GM20431 (cell line): ENCODE measurements around the gene EPC2.
"Not testable (repeated sequence)": the region's sequence is repeated elsewhere in the genome, so short reads cannot be mapped to it uniquely, and the experiment has no call there.

Experiments
- in situ Hi-C: fragments of 300-500 bp; cut with MseI, MboI; formaldehyde crosslinking; loops from one replicate; pipeline ENCODE4 v1.15.0; 2020; ENCODE audit warnings: low sequenced_read_pairs; ENCODE audit not compliant: unreplicated experiment

The EPC2 gene

DNA sequence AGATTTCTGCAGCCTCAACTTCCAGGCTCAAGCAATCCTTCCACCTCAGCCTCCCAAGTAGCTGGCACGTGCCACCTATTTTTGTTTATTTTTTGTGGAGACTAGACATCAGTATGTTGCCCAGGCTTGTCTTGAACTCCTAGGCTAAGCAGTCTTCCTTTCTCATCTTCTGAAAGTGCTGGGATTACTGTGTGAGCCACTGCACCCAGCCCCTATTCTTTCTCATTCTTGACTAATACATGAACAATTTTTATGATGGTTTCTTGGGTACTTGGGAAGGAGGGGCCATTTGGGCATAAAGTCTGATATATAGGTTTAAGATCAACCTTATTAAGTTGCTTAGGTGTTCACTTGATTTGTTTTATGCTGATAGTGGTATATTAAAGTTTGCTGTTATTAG, 26.2 kb downstream of the EPC2 start:
- in situ Hi-C loops = no loop called here

DNA sequence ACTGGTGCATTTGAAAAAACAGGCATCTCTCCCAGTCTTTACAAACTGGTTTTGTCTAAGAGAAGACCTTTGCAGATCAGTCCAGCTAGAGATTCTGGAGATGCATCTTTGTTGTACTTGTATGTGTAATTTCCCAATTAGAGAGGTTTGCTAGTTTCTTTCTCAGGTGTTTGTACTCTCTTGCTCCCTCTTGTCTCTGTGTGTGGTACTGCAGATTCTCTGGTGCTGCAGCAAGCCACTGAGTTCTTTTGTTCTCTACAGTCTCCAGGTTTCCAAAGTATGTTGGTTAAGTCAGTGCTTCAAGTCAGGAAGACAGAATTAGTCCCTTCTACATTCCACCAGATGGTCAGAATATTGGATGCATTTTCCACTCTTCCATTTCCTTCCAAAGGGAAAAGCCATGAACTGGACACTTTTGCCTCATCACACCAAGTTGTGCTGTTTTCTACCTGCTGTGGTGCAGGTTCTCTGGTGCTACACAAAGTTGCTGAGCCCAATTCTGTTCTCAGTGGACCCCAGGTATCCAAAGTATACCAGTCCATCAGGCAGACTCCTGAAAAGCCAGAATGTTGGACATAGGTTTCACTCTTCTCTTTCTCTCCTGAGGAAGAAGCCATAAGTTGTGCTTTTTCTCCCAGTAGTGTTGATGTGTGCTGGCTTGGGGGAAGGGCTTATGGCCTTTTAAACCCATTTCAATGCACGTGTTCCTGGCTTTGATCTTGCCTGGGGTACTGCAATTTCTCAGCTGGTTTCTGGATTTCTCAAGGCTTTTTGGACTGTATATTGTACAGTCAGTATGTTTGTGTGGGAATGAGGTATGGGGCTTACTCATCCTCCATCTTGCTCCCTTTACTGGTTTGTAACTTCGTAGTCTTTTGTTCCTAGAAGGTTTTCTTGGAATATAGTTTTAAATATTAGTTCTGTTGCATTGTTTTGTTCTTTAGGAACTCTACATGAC, 29.8 kb downstream of the EPC2 start:
- in situ Hi-C loops = no loop called here

DNA sequence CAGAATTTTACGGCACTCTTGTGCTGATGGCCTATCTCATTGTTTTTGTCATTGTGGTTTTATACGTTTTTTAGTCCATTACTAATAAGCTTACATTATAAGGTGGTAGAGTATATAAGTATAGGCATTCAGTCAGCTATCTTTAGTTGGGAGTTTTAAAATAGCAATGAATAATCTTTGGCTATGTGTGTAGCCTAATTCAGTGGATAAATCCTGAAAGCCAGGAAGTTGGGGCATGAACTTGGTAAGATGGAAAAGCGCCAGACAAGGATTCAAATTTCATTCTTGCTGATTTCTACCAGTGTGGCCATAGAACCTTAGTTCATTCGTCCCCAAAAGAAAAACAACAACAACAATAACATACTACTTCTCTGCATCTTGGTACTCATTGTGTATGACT, 31.2 kb downstream of the EPC2 start:
- in situ Hi-C loops = no loop called here

DNA sequence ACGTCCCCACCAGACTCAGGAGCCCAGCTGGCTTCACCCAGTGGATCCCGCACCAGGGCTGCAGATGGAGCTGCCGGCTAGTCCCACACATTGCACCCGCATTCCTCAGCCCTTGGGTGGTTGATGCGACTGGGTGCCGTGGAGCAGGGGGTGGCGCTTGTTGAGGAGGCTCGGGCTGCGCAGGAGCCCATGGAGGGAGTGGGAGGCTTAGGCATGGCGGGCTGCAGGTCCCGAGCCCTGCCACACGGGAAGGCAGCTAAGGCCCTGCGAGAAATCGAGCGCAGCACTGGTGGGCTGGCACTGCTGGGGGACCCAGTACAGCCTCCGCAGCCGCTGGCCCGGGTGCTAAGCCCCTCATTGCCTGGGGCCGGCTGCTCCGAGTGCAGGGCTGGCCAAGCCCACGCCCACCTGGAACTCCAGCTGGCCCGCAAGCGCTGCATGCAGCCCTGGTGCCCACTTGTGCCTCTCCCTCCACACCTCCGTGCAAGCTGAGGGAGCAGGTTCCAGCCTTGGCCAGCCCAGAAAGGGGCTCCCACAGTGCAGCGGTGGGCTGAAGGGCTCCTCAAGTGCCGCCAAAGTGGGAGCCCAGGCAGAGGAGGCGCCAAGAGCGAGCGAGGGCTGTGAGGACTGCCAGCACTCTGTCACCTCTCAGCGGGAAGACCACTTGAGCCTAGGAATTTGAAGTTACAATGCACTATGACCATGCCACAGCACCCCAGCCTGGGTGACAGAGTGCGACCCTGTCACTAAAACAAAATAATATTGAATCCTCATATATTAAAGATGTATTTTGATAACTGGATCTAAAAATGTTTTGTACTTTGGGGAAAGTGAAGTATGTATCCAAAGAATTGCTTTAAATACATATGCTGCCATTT, 34.0 kb downstream of the EPC2 start:
- in situ Hi-C loops = not testable (repeated sequence)

DNA sequence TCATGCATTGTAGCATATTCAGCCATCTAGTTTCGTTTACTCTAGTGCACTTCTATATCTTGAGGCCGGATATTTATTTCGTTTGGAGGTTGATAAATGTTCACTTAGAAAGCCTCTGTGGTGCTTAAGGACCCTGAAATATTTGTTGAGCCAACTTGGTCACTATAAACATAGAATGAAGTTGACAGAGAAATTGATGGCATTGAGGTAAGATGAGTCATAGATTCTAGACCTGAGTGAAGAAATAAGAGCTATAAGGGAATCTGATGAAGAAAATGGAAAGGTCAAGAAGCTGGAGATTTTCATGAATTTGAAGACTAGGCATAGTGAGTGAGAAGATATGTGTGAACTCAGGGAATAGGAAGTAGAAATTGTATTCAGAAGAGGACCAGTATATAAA, 35.9 kb downstream of the EPC2 start:
- in situ Hi-C loops = no loop called here

DNA sequence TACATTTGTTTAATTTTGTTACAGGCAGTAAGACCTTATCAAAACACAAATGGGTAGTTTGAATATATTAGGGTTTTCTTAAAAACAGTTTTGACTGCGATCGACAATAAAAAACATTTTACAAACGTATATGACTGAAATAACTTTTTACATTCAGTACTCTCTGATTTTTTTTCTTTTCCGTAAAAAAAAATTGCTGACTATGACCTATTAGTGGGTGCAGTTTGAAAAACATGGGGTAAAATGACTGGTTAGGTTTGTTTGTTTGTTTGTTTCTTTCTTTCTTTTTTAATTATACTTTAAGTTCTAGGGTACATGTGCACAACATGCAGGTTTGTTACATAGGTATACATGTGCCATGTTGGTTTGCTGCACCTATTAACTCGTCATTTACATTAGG, 36.9 kb downstream of the EPC2 start:
- in situ Hi-C loops = no loop called here

DNA sequence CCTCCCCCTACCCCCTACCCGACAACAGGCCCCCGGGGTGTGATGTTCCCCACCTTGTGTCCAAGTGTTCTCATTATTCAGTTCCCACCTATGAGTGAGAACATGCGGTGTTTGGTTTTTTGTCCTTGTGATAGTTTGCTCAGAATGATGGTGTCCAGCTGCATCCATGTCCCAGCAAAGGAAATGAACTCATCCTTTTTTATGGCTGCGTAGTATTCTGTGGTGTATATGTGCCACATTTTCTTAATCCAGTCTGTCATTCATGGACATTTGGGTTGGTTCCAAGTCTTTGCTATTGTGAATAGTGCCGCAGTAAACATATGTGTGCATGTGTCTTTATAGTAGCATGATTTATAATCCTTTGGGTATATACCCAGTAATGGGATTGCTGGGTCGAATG, 37.3 kb downstream of the EPC2 start:
- in situ Hi-C loops = not testable (repeated sequence)

DNA sequence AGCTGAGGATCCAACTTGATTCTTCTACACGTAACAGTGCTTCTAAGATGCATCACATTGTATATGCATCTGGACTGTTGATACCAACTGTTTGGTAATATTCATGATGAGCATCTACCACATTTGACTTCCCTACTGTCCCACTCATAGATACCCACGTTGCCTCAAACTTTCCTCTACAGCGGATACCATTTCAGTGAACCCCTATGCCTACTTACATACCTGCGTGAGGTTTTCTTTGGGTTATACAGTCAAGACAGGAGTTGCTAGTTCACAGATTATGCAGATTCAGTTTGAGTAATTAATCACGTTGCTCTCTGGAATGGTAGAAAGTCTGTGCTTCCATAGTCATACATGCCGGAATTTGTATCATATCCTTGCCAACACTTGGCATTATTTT, 40.0 kb downstream of the EPC2 start:
- in situ Hi-C loops = no loop called here

DNA sequence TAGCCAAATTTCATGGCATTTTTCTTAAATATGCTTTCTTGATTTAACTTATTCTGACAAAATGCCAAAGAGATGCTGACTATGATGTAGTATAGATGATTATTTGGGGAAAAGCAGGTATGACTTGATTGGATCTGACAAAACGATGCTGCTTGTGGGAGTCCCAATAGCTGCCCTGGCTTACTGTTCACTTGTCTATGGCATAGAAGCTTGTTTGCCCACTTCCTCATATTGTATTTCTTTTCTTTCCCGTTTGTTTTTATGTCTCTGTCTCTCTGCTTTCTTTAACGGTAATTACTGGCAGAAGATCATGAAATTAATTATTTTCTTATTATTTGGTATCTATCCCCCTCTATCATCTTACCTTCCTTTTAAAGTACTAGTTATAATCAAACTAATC, 43.0 kb downstream of the EPC2 start:
- in situ Hi-C loops = no loop called here

DNA sequence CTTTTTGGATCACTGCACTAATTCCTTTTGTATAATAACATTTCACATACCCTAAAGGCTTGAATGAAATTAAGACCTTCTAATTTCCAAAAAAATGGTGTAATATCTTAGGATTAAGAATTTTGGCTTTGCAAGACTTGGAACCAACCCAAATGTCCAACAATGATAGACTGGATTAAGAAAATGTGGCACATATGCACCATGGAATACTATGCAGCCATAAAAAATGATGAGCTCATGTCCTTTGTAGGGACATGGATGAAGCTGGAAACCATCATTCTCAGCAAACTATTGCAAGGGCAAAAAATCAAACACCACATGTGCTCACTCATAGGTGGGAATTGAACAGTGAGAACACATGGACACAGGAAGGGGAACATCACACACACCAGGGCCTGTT, 43.5 kb downstream of the EPC2 start:
- in situ Hi-C loops = not testable (repeated sequence)

DNA sequence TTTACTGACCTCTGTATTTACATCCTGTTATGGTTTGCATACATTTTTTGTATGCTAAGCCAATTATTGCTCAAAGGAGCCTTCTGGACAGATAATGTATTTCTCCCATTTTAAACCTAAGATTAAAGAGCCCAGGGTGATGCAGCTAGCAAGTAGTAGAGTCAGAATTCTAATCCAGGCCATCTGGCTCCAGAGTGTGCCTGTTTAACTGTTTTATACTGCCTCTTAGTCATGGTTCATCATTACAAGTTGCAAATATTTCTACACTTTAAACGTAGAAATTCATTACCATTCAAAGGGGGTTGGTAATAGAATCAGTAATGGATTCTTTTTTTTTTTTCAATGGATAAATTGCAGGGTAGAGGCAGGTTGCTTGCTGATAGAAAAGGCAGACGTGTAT, 52.4 kb downstream of the EPC2 start:
- in situ Hi-C loops = no loop called here

DNA sequence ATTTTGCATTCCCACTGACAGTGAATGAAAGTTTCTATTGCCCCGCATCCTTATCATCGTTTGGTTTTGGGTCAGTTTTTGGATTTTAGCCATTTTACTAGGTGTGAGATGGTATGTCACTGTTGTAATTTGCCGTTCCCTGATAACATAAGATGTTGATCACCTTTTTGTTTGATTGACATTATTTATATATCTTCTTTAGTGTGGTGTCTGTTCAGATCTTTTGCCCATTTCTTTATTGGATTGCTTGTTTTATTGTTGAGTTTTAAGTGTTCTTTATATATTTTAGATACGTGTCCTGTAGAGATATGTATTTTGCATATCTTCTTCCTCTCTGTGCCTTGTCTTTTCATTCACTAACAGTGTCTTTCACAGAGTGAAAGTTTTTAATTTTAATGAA, 55.3 kb downstream of the EPC2 start:
- in situ Hi-C loops = no loop called here

DNA sequence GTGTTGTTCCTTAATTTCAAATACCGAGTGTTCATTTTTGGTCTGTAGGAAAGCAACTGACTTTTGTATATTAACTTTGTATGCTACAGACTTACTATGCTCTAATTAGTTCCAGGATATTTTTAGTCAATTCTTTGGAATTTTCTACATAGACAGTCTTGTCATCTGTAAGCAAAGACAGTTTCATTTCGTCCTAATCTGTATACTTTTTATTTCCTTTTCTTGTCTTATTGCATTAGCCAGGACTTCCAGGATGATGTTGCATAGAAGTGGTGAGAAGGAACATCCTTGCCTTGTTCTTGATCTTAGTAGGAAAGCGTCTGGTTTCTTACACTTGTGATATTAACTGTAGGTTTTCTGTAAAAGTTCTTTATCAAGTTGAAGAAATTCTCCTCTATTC, 56.5 kb downstream of the EPC2 start:
- in situ Hi-C loops = no loop called here

DNA sequence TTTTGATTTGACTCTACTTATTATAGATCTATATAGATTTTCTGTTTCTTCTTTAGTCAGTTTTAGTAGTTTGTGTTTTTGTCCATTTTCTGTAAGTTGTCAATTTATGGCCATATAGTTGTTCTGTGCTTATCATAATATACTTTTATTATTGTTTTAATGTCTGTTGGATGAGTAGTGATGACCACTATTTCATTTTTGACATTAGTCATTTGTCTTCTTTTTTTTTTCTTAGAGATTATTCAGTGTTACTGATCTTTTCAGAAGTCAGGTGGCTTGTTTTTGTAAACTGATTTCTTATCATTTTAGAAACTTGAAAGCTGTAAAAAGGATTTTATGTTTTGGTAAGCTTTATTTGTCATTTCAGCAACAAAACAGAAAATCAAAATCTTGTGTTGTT, 57.3 kb downstream of the EPC2 start:
- in situ Hi-C loops = no loop called here

DNA sequence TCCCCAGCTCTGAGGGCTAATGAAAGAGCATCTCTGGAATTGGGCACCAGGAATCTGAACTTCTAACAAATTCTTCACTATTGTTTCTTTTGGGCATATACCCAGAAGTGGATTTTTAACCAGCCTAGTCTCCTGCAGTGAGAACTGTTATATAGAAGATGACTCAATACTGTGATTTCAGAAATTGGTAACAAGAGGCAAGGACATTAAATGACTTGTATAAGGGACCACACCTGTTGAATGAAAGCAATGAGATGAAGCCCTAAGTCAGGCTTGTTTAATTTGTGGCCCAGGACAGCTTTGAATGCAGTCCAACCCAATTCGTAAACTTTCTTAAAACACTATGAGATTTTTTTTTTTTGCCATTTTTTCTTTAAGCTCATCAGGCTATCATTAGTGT, 57.9 kb downstream of the EPC2 start:
- in situ Hi-C loops = no loop called here

DNA sequence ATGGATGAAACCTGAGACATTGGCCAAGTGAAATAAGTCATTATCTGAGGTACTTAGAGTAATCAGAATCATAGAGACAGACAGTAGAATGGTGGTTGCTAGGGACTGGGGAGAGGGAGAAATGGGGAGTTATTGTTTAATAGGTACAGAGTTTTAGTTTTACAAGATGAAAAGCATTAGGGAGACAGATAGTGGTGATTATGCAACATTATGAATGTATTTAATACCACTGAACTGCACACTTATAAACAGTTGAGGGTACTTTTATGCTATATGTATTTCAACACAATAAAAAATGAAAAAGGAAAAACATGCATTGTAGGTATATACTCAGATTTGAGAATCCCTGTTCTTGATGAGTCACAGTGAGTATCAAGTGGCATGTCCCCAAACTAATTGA, 59.7 kb downstream of the EPC2 start:
- in situ Hi-C loops = no loop called here

DNA sequence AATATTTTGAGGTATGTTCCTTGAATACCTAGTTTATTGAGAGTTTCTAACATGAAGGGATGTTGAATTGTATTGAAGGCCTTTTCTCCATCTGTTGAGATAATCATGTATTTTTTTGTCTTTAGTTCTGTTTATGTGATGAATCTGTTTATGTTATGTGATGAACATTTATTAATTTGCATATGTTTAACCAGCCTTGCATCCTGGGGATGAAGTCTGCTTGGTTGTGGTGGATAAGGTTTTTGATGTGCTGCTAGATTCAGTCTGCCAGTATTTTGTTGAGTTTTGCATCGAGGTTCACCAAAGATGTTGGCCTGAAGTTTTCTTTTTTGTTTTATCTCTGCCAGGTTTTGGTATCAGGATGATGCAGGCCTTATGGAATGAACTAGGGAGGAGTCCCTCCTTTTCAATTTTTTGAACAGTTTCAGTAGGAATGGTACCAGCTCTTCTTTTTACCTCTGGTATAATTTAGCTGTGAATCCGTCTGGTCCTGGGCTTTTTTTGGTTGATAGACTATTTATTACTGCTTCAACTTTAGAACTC, 71.9 kb downstream of the EPC2 start:
- in situ Hi-C loops = no loop called here

DNA sequence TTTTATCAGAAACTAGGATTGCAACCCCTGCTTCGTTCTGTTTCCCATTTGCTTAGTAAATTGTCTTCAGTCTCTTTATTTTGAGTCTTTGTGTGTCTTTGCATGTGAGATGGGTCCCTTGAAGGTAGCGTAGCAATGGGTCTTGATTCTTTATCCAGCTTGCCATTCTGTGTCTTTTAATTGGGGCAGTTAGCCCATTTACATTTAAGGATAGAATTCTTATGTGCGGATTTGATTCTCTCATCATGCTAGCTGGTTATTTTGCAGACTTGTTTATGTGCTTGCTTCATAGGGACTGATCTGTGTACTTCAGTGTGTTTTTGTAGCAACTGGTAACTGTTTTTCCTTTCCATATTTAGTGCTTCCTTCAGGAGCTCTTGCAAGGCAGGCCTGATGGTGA, 73.5 kb downstream of the EPC2 start:
- in situ Hi-C loops = no loop called here

DNA sequence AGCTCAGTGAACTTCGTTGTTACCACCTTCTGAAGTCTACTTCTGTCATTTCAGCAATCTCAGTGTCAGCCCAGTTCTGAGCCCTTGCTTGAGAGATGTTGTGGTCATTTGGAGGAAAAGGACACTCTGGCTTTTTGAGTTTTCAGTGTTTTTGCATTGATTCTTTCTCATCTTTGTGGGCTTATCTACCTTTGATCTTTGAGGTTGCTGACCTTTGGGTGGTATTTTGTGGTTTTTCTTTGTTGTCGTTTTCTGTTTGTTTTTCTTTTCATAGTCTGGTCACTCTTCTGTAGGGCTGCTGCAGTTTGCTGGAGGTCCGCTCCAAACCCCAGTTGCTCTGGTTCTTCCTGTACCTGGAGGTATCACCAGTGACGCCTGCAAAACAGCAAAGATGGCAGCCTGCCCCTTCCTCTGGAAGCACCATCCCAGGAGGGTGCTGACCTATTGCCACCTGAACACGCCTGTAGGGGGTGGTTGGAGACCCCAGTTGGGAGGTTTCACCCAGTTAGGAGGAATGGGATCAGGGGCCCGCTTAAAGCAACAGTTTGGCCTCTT, 74.7 kb downstream of the EPC2 start:
- in situ Hi-C loops = no loop called here

DNA sequence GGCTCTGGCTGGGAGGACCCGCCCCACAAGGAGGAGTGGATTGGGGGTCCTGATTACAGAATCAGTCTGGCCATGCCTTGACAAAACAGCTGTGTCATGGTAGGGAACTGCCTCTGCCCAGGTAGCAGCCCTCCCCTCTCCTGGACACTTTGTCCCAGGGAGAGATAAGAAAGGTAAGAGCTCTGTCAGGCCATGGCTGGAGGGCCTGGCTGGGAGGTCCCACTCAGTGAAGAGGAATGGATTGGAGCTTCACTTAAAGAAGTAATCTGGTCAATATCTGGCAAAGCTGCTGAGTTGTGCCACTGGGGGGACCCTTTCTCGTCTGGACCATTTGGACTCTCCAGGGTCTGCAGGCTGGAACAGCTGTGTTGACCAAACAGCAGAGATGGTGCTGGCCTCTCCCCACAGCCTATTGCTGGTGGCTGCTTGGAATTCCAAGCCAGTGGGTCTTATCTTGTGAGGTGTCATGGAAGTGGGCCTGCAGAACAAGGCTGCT, 75.4 kb downstream of the EPC2 start:
- in situ Hi-C loops = no loop called here
